Left renal pelvis (tissue), 4 donors: Measurements from ENCODE around the gene ZG16. TPM values are rescaled to one million over a fixed set of nuclear protein-coding genes. Genes with fewer than 3 reads are reported as not detected.
A peak's percentile ranks its signal among the peaks of the same experiment; 100 is the strongest.
"Not testable (repeated sequence)": the region's sequence is repeated elsewhere in the genome, so short reads cannot be mapped to it uniquely, and the experiment has no call there.

Source experiments
- DNase-seq, 4 donors: peaks; one replicate each; pipeline ENCODE4 v3.0.0-alpha.2; 2013; ENCODE audit warnings: low read depth in 4 of 4, low spot score in 3 of 4
- polyA plus RNA-seq, 4 donors: library from polyadenylated mRNA; unstranded; fragments of 120-200 nt; gene quantifications; one replicate each; pipeline ENCODE4 v1.2.1, GENCODE V29; 2013; ENCODE audit not compliant: insufficient read length in 4 of 4

The ZG16 gene
- polyA plus RNA-seq, 4 donors: 0.05 TPM; not detected in 3

- no peak for DNase-seq
Measured at GRCh38 chr16:29747947-29748759, 29.9 kb upstream of the ZG16 start.

DNA sequence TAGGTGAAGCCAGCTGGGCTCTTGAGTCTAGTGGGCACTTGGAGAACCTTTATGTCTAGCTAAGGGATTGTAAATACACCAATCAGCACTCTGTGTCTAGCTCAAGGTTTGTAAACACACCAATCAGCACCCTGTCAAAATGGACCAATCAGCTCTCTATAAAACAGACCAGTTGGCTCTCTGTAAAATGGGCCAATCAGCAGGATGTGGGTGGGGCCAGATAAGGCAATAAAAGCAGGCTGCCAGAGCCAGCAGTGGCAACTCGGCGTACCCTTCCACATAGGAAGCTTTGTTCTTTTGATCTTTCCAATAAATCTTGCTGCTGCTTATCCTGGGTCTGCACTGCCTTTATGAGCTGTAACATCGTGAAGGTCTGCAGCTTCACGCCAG is 29.3 kb upstream of the ZG16 start:
- DNase-seq: not testable (repeated sequence)

DNA sequence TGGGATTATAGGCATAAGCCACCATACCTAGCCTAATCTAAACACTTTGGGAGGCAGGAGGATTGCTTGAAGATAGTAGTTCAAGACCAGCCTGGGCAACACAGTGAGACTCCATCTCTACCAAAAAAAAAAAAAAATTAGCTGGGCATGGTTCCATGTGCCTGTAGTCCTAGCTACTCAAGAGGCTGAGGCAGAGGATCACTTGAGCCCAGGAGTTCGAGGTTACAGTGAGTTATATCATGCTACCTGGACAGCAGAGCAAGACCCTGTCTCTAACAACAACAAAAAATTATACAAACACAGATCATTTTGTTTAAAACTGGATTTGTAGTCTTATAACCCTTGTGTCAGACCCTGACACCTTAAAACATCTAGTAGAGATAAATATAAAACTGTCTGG is 24.5 kb upstream of the ZG16 start:
- DNase-seq: no peak

DNA sequence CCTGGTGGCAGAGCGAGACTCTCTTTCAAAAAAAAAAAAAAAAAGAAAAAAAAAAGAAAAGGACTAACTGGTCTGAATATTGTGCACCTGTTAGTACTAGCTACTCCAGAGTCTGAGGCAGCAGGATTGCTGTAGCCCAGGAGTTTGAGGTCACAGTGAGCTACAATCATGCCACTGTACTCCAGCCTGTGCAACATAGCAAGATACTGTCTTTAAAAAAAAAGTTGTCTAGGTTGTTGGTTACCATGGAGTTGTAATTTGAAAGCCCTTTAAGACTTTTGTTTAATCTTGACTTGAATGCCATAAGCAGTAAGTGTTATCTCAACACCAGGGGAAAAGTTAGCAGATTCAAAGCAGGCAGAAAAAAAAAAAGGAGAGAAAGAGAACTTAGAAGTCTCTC is 21.4 kb upstream of the ZG16 start:
- no peak for DNase-seq

DNA sequence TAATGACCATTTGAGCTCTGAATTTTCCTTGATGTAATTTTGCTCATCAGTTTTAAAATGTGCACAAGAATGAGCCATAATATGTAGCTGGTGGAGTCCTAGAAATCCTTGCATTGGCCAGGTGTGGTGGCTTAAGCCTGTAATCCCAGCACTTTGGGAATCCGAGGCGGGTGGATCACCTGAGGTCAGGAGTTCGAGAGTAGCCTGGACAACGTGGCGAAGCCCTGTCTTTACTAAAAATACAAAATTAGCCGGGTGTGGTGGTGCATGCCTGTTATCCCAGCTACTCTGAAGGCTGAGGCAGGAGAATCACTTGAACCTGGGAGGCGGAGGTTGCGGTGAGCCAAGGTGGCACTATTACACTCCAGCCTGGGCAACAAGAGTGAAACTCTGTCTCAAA is 21.0 kb upstream of the ZG16 start:
- not testable (repeated sequence) for DNase-seq

GRCh38 chr16:29757950-29758466 is 20.0 kb upstream of the ZG16 start:
- DNase-seq: no peak

GRCh38 chr16:29760567-29761279 is 17.3 kb upstream of the ZG16 start:
- peak in 1 of 4 donors; percentile 16 for DNase-seq

GRCh38 chr16:29761280-29761651 is 16.8 kb upstream of the ZG16 start:
- not testable (repeated sequence) for DNase-seq

DNA sequence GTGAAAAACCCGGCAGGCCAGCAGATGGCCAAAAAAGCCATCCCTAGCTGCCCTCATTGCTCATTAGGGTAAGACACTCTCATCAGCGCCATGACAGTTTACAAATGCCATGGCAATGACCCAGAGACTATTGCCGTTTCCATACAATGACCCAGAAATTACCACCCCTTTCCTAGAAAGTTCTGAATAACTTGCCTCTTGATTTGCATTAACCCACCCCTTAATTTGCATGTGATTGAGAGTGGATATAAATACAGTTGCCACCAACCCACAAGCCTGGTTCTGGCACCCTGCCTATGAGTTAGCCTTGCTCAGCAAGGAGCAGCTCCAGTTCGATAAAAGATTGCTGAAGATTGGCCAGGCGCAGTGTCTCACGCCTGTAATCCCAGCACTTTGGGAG is 16.2 kb upstream of the ZG16 start:
- no peak for DNase-seq

DNA sequence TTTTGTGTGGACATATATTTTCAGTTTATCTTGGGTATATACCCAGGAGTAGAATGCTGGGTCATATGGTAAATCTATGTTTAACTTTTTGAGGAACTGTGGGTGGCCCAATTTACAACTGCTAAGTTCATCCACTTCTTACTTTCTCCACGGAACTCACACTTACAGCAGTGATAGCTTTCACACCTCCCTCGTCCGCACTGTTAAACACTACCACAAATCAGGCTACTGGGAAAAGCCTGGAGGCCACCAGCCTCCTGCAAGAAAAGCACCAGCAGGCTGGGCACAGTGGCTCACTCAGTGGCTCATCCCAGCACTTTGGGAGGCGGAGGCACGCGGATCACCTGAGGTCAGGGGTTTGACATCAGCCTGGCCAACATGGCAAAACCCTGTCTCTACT is 14.7 kb upstream of the ZG16 start:
- no peak for DNase-seq

GRCh38 chr16:29765167-29766032 is 12.7 kb upstream of the ZG16 start:
- no peak for DNase-seq

GRCh38 chr16:29766571-29766970 is 11.5 kb upstream of the ZG16 start:
- no peak for DNase-seq

- no peak for DNase-seq
Measured at GRCh38 chr16:29767062-29767461, 11.0 kb upstream of the ZG16 start.

DNA sequence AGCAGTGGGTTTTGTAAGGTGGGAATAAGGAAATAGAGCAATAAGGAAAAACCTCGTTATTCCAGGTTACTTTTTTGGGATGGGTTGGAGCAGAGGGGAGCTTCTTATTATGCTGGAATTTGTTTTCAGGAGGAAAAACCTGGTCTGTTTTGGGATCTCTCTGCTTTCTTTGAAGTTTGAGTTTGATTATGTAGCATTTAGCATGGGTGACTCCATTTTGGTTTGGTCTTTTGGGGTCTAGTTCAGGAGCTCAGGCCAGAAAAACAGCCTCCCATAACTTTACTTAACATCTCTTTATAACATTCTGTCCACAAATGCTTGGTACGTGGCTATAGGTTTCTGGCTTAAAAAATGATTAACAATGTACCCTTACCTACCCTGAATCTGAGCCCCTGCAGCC is 8.5 kb upstream of the ZG16 start:
- no peak for DNase-seq

DNA sequence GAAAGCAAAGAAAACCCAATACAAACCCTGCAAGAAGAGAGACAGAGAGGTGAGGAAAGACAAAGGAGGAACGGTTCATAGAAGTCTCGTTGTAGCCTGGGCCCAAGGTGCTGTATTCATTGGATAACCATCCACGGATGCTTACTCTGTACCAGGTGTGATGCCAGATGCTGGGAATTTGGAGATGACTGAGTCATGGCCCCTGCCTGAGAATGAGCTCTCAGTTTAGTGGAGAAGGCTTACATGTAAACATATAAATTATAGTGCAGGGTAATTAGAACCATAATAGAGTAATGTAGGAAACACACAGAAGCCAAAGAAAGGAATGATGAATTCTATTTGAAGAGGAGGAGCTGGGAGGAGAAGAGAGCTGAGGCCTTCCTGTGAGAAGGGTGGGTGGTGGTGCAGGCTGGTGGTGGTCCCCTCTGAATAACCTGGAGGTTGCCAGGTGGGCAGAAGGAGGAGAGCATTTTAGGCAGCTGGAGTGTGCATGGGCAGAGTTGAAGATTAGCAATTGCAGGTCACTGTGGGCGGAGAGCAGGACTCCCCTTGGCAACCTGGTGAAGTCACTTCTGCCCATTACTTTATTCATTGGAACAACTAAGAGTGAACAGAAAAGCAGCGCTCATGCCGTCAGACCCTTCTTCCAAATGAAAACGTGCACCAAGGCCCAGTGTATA is 7.7 kb upstream of the ZG16 start:
- DNase-seq: no peak

- DNase-seq: not testable (repeated sequence)
Measured at GRCh38 chr16:29772330-29772729, 5.7 kb upstream of the ZG16 start.

GRCh38 chr16:29774730-29775129 is 3.3 kb upstream of the ZG16 start:
- no peak for DNase-seq

DNA sequence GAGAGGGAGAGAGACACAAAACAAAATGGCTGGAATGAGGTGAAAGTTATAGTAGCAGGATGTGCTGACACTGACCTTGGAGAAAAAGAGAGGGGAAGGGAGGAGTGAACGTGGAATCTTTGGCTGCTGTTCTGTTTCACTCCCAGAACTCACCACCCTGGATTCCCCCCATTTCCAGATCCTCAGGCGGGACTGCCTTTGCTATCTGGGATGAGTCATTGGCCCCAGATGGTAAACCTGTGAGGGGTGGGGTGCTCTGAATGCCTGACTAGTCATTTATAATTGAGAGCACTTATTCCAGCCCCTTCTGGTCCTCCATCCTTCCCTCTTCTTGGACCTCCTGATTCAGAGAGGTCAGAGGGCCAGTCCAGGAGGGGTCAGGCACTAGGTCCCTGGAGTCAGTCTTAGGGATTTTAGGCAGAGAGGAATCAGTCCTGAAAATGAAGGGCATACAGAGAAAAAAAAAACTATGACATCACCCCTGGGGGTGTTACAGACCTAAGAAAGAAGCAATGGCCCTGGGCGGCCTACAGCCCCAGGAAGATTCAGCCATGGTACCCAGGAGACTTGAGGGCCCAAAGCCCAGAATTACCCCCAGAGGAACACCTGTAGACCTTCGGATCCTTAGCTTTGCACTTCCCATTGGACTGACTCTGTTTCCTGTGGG is 2.2 kb upstream of the ZG16 start:
- DNase-seq: no peak

GRCh38 chr16:29779474-29779873 is 1.4 kb downstream of the ZG16 start:
- DNase-seq: no peak
